HG03565 (cell line): Measurements from ENCODE around the gene YPEL2.

Source experiments
- ATAC-seq: cut with Tn5 transposase; IDR thresholded peaks from one replicate; pipeline ENCODE4 v1.9.1; 2021; ENCODE audit warnings: mild to moderate bottlenecking, moderate library complexity; ENCODE audit not compliant: unreplicated experiment

The YPEL2 gene

GRCh38 chr17:59330053-59330942 lies 1.2 kb upstream of the YPEL2 start:
- ATAC-seq = no peak

DNA sequence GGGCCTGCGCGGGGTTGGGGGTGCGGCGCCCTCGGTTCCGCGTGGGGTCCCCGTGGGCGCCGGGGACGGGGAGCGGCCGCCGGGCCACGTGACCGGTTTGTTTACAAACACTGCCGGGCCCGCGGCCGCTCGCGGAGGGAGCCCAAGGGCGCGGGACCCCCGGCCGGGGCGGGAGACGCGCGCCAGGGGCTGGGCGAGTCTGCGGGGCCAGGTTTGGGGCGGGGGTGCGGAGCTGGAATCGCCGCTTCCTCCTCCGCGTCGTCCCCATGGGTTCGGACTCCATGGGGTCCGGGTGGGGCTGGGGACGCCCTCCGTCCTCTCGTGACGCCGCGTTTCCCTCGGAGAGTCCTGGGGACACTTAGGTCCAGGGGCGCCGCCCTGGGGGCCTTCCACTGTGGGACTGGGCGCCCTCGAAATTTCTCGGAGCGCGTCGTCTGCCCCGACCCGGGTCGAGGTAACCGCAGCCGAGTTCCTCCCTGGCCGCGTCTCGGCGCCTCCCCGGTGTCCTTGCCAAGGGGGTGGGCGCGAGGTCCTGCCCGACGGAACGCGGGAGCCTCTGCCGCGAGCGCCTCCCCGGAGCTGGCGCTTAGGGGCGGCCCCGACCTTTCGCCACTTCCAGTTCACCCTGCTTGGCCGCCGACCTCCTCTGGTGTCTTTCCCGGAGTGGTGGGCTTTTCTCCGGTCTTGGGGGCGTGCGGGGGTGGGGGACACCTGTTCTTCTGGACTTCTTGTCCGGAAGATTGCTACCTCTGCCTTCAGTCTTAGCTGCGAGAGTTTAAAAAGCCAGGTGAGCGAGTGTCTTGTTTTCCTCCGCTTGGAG lies 684 bp downstream of the YPEL2 start:
- ATAC-seq = peak; percentile 16

DNA sequence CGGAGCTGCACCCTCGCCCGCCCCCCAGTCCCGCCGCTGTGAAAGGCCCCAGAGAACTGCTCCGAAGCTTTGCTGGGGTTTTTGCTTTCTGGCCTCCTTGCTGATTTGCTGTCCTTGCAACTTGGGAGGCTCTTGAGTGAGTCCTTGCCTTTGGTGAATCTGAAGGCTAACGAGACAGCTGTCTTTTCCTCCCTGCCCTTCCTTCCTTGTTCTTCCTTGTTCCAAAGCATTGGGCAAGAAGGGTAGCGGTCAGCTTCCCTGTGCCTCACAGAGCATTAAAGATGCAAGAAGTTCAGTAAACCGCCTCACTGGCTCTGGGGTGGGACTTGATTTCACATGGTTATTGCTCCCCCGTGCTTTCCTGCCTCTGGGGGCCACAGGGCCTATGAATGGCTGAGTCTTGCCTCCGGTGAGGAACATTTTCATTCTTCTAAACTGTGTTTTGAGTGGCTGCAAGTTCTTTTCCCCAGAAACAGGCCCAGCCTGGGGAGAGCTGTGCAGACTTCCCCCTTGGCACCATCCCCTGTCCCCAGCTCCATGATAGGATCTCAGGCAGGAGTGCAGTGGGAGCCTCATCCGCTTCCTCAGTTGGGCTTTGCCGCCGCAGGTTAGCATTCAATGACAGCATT lies 1.4 kb downstream of the YPEL2 start:
- ATAC-seq = no peak

DNA sequence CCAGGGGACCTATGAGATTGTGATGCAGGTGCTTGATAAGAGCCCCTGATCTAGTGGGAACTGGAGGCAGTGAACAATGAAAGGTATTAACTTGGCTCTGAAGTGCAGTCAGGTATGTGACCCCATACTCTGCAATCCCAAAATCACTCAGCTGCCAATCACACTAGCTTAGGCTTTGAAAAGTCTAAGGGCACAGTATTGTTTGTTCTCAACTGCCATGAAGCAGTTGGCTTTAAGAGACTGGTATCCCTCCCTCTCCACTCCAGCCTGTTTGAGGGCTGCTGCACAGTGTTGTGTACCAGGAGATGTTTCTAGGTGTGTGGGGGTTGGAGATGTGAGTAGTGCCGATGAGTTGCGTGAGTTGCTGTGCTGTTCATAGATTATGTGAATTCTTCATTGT lies 2.4 kb downstream of the YPEL2 start:
- ATAC-seq = no peak

- ATAC-seq = no peak
Measured at GRCh38 chr17:59335685-59336084, 4.2 kb downstream of the YPEL2 start.

DNA sequence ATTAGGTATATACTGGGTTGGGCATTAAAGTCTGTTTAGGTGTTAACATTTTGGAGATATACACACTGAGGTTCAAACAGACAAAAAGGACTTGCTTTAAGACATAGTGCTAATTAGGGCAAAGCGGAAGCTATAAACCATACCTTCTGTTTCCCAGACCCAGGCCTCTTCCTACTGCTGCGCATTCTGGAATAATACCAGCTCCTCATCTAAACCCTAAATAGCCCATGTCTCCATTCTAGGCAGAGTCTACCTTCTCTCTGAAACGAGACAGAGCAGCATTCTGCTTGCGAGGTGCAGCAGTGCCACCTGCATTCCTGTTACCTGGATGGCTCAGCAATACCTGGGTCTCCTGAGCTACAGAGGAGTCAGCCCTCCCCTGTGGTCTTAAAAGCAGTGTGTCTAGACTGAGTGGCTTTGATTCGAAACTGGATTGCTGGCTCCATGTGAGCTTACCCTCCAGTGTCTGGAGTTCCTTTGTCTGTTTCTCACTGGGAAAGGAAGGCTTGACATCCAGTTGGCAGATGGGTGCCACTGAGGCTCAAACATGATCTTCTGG lies 6.4 kb downstream of the YPEL2 start:
- no peak for ATAC-seq

DNA sequence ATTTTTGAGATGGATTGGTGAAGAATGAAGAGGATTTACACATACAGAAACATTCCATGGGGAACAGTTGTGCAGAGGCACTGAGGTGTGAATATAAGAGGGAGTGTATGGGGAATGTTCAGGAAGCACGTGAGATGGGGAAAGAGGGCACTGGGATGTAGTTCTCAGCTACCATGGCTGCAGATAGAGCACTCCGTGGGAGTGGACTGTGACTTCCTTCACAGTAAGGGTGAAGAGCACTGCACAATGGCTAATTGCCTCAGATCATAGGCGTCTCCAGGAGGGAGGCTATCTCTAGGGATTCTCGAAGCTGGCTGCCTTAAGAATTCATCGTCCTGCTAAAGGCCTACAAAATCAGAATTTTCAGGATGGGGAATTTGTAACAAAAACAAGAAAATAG lies 7.0 kb downstream of the YPEL2 start:
- ATAC-seq = no peak

DNA sequence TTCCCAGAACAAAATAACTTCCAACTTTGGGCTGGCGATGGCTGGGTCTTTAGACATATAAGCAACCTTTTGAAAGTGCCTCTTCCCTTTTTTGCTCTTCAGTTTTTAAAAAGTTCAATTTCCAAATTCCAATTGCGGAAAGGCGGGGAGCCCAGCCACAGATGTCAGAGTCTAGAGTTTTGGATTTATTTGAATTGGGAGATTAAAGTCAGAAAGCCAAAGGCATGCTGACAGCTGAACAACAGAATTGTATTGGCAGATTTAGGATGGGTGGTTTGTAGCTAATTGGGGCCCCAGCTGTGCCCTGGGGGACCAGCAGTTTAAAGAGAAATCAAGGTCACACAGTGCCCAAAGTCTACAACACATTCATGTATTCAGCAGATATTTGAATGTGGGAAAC lies 10.5 kb downstream of the YPEL2 start:
- ATAC-seq = no peak

GRCh38 chr17:59342681-59343131 lies 11.3 kb downstream of the YPEL2 start:
- ATAC-seq = no peak

DNA sequence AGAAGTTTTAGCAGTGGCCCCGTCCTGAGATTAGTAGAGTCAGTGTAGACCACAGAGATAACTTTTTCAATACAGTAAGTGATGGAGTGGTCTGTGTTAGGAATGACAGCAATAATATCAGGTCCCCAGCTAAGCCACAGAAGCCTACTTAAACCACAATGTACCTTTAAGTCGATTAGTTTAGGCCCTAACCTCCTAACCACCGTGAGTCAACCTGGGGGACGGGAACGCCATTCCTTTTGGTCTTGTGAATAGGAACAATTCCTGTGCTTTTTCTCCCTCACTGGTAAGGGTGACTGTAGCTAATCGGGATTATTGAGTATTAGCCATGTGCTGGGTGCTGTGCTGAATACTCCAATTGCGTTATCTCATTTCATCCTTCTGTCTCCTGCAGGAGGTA lies 14.0 kb downstream of the YPEL2 start:
- no peak for ATAC-seq

- ATAC-seq = no peak
Measured at GRCh38 chr17:59346341-59346740, 14.9 kb downstream of the YPEL2 start.

DNA sequence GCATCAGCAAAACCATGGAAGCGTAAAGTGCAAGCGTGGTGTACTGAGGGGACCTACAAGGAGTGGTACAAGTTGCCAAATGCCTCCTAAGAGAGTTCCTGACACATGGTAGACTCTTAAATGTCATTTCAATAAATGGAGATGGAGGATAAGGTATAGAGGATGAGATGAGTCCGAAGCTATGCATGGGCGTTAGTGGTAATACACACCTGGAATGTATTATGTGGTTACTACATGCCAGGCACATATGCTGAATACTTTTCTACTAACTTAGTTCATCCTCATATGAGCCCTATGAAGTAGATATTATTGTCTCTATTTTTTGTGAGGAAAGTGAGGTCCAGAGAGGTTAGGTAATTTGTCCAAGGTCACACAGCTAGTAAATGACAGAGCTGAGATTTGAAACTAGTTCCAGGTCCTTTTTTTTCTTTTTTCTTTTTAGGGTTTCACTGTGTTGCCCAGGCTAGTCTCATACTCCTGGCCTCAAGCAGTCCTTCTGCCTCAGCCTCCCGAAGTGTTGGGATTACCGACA lies 15.5 kb downstream of the YPEL2 start:
- no peak for ATAC-seq

DNA sequence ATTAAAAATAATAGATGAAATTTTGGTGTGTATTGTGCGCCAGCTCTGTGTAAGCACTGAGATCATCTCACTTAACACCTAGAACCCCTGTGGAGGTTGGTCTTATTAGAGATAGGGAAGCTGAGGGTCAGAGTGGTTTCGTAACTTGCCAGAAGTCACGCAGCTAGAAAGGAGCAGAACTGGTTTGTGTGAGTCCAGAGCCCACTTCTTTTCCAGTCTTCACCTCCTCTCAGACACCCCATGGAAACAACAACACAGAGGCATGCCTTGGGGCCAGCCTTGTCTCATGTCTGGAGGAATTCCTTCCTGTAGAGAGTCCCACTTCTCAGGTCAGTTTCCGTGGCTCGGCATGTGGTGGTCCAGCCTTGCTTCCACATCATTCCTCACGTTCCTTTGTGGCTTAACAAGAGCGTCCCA lies 16.5 kb downstream of the YPEL2 start:
- no peak for ATAC-seq

- no peak for ATAC-seq
Measured at GRCh38 chr17:59349178-59349577, 17.7 kb downstream of the YPEL2 start.

- no peak for ATAC-seq
Measured at GRCh38 chr17:59353106-59353854, 21.8 kb downstream of the YPEL2 start.

GRCh38 chr17:59353936-59354755 lies 22.7 kb downstream of the YPEL2 start:
- ATAC-seq = no peak

DNA sequence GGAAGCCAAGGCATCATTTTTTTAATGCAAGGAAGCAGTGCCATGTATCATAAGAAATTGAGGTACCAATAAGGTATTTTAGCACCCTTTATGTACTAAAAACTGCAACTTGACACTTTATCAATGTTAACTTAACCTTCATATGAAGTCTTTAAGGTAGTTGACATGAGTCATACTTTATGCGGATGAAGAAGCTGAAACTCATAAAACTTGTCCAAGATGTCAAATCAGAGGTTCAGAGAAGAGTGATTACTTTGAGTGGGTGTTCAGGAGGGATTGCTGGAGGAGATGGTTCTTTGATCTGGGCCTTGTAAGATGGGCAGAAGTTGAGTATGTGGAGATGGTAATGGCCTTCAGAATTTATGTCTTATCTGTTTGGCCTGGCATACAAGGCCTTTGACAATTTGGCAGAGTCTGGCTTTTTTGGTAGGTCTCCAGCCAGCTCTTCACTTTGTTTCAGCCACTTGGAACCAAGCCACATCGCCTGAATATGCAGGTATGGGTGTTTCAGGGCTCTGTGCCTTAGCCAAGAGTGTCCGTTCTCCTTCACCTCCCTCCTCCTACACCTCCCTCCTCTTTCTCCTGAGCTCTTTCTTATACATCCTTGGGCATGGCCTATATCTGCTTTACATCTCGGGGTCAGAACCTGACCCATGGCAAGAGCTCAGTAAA lies 23.7 kb downstream of the YPEL2 start:
- no peak for ATAC-seq

- ATAC-seq = no peak
Measured at GRCh38 chr17:59355702-59356325, 24.4 kb downstream of the YPEL2 start.
